Cerebellar cortex (tissue), 1 donor: ENCODE measurements around the gene TOP3B.

ENCODE experiments used
- DNase-seq: peaks from one replicate; pipeline ENCODE4 v3.0.0-alpha.2; 2015; ENCODE audit warnings: low spot score

Gene TOP3B

DNA sequence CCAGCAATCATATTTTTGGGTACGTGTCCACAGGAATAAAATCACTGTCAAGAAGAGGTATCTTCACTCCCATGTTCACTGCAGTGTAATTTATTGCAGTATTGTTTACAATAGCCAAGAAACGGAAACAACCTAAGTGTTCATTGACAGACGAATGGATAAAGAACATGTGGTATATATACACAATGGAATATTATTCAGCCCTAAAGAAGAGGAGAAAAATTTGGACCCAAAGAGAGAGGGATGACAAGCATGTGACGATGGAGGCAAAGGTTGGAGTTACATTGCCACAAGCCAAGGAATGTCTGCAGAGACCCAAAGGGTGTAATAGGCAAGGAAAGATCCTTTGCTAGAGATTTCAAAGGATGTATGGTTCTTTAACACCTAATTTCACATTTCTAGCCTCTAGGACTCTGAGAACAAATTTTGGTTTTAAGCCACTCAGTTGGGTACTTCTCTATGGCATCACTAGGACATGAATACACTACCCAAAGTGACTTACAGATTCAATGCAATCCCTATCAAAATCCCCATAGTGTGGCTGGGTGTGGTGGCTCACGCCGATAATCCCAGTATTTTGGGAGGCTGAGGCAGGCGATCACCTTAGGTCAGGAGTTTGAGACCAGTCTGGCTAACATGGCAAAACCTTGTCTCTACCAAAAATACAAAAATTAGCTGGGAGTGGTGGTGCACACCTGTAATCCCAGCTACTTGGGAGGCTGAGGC lies 31.1 kb upstream of the TOP3B start:
- DNase-seq: no peak

DNA sequence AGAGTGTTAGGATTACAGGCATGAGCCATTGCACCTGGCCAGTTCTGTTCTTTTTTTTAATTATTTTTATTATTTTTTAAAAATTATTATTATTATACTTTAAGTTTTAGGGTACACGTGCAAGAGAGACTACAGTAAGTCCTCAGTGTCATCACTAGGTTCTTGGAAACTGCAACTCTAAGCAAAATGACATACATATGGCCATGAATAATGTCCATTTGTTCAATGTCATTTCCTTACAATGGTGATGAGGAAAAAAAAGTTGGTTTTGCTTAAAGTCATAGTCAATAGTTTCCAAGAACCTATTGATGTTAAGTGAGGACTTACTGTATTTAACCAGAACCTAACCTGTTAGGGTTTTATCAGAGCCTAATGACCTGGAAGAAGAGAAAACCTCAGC lies 29.4 kb upstream of the TOP3B start:
- no peak for DNase-seq

DNA sequence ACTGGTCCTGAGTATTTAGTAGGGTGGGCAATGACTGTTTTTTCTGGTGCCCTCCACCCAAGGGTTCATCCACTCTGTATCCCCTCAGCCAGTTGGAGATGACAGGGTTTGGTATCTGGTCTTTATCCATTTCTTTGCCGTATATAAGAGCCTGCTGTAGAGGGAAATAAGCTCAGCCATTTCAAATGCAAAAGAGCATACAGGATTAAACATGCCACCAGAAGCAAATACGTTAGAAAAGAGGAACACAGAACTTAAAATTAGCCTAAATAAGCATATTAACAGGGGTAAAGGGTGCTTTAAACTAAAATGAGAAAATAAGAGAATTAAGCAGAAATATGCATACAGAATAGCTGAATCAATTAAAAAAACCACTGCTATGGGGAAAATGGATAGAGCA lies 27.8 kb upstream of the TOP3B start:
- DNase-seq: no peak

DNA sequence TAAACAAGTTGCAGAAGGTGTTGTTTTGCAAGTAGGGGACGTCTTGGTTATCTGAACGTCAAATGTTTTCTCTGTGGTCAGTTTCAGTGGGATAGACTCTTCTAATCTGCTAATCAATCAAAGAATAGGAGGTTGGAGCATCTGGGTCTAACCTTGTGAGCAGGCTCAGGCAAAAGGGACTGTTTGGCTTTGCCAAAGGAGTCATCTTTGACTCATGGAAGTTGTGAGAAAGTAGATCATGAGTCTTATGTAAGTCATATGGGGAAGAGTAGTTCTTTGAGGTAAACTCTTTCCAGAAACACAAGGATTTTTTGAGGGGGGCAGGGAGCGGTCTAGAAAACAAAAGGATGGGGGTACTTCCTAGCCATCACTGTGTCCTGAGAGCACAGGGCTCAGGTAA lies 27.1 kb upstream of the TOP3B start:
- no peak for DNase-seq

DNA sequence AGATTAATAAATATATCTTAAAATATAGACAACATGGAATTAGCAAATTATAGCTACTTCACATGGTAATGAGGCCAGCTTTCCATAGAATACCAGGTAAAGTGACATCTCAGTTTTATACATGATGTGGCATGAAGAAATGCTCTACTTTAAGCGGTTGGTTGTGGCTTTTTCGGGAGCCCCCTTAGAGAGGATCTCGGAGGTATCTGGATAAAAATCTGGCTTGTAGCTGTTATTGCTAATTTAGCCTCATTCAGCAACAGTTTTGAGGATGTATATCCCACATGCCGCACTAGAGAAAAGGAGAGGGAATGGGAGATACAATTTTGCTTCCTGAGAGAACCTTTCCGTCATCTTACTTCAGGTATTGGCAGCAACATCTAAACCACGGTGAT lies 24.0 kb upstream of the TOP3B start:
- no peak for DNase-seq

DNA sequence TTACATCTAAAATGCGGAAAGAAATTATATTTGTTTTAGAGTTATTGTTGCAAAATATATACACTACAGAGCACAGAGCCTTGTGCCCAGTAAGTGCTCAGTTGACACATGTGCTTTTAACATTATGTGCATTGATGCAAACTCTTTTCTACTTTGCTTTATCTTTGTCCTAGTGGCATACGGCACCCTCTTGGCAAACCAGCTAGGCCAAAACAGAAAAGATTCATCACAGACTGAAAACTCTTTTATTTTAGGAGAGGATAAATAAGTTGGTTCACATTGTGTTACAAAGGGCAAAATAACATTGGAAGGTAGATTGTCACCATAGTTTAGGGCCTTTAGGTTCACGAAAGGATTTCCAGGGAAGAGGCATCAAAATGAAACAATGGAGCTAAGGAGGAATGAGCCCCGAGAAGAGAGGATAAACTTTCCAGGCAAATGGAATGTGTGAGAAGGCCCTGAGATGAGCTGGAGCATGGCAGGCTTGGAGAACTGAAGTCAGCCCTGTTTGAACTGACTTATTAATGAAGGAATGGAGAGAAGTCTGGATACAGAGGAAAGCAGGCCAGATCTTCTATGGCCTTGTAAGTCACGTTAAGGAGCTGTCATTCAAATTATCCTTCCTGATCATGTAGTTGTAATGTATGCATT lies 23.5 kb upstream of the TOP3B start:
- DNase-seq: no peak

DNA sequence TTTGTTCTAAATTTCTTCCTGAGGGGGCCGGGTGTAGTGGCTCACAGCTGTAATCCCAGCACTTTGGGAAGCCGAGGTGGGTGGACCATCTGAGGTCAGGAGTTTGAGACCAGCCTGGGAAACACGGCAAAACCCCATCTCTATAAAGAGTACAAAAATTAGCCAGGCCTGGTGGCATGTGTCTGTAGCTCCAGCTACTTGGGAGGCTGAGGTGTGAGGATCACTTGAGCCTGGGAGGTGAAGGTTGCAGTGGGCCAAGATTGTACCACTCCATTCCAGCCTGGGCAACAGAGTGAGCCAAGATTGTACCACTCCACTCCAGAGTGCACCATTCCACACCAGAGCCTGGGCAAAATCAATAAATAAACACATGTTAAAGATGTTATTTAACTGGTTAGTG lies 20.6 kb upstream of the TOP3B start:
- no peak for DNase-seq

DNA sequence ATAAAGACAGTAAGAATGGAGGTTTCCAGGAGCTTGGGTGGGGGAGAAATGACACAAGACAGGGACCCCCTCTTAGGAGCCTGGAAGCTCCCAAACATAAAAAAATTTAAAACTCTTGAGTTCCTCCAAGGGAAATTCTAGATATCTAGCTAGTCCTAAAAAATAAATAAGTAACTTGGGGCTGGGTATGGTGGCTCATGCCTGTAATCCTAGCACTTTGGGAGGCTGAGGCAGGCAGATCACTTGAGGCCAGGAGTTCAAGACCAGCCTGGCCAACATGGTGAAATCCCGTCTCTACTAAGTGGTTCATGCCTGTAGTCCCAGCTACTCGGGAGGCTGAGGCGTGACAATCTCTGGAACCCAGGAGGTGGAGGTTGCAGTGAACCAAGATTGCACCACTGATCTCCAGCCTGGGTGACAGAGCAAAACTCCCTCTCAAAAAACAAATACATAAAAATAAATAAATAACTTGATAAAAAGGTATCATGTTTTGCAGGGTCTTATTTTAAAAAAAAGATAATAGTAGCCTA lies 20.0 kb upstream of the TOP3B start:
- no peak for DNase-seq

DNA sequence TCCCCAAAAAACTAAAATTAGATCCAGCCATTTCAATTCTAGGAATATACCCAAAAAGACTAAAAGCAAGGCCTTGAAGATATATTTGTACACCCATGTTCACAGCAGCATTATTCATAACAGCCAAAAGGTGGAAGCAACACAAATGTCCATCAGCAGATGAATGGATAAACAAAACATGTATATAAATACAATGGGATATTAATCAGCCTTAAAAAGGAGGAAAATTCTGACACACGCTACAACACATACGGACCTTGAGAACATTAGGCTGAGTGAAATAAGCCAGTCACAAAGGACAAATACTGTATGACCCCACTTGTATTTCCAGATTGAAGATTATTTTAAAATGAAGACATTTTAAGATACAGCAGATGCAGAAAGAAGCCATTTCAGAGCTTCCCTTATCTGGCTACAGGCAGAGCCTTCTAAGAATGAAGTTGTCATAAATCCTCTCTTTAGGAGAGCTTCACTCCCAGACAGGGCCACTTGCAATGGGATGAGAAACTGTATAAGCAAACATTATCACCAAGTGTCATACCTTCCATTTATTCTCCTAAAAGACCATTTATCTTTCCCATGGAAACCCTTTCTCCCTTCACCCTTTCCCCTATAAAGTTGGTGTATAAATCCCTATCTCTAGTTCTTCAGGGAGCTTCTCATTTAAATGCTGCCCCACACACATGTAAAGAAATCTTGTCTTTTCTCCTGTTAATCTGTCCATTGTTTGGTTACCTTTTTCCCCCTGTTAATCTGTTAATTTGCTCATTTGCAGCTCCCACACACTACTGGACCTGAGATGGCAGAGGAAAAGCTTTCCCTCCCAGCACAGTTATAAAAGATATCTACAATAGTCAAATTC lies 19.3 kb upstream of the TOP3B start:
- DNase-seq: no peak

DNA sequence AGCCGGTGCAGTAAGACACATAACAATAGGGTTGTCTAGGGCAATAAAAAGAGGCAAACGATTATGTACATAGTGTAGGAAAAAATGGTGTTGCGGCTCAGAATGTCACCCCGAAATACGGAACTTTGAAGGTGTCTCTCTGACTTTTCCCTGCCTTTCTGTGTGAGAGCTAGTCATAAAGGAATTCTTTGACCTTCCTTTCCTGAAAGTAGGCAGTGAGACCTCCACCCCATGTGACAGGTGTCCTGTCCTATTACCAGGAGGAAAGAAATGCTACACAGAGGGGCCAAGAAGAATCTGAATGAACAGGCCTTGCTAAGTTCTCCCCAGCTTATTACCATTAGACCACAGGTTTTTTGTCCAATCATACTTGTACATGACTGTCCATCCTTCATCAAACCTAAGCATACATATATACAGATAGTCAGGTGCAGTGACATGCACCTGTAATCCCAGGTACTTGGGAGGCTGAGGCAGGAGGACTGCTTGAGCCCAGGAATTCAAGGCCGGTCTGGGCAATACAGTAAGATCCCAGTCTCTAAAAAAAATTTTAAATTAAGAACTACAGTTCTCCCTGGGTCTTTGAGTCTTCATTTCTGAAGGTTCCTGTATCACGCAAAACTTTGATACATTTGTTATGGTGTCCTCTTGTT lies 16.1 kb upstream of the TOP3B start:
- DNase-seq: no peak

DNA sequence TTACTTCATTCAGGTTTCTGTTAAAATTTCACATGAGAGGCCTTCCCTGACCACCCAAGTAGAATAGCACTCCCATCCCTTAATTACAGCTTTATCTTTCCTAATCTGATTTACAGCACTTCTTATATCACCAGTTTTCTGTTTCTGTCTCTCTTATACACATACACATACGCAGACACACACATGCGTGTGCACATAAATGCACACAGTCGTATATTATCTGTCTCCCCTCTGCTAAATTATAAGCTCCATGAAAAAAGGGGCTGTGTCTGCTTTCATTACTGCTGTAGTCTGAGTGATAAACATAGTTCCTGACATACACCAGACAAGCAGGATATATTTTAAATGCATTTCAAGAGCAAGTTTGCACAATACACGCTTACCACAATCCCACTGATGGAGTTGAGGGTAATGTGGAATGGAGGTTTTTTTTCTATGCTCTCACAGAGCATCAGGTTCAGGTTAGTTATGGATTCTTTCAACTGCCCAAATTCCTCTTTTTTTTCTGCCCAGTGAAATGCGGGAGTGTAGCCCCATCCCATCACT lies 13.7 kb upstream of the TOP3B start:
- DNase-seq: no peak

DNA sequence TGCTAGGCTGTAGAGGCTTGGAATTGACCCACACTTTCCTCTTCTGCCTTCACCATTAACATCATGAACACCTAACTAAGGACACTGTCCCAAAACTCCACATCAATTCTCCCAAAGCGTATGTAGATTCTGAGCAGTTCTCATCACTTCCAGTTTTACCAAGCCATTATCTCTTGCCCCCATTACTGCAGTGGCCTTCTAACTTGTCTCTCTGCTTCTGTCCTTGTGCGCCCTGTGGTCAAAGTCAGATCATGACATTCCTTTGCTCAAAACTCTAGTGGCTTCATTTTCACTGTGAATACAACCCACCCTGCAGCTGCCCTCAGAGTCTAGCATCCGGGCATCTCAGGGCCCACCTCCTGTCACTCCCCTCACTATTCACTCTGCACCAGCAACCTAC lies 13.1 kb upstream of the TOP3B start:
- DNase-seq: no peak

DNA sequence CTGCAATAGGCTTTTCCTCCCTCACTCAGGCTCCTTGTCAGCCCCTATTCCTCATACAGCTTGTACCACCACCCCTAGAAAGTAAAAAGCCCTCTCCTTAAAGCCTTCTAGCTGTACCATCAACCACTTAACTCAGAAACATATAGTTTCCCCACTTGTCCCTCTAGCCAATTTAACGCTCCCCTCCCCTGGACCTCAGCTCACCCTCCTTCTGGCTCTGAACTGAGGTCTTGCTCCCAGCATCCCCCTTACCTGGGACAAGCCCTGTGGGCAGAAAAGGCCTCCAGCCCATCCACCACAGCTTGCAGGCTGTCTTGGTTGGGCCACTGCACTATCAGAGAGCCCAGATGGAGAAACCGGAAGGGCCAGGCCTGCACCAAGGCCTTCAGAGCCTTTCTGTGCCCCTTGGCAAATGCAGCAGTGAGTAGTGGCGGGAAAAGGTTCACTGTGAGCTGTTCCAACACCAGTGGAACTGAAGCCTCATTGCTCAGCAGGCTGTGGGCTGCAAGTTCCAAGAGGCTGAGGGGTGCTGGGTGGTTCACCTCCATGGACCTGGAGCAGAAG lies 12.4 kb upstream of the TOP3B start:
- no peak for DNase-seq

DNA sequence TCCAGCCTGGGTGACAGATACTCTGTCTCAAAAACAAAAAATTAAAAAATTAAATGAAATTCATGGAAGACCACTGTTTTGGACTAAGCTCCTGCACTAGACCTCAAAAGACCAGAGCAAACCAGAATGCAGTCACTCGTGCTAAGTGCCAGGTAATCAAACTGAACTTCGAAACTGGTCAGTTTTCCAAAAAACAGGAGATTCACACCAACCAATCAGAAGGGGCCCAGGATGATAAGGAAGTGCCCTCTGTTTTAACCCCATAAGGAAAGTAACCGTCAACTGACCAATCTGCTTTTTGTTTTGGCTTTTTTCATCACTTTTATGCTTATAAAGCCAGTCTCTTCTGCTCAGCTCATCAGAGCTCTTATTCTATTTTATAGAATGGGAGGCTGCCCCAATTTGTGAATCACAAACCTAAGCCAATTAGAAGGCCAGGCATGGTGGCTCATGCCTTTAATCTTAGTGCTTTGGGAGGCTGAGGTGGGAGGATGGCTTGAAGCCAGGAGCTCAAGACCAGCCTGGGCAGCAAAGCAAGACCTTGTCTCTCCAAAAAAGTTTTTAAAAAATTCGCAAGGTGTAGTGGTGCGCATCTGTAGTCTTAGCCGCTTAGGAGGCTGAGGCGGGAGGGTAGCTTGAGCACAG lies 10.1 kb upstream of the TOP3B start:
- DNase-seq: no peak

DNA sequence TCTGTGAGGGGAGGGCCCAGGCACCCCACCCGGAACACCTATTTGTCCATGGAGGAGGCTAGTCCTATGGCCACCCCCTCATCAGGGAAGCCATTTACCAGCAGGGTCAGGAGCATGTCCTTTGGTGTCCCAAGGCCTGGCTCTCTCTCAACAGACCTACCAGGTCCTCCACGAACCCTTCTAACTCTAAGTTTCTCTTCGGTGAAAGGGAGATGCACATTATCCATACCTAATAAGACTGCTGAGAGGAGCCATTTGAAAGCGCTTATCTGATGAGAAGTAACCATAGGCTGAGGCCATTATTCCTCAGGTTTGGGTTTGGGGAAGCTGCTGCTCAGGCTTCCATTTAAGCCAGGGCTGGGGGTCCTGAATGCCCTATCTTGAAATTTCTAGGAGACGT lies 9.2 kb upstream of the TOP3B start:
- no peak for DNase-seq

DNA sequence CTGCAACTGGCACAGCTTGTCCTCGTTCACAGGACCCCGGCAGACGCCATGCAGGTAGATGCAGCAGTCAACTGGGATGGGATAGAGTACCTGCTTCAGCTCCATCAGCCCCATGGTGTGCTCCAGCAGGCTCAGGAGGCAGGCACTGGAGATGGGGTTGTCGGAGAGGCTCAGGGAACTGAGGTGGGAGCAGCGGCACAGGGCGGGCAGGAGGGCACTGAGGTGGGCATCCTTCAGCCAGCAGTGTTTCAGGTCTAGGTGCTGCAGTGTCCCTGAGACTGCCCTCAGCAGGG lies 8.7 kb upstream of the TOP3B start:
- no peak for DNase-seq

DNA sequence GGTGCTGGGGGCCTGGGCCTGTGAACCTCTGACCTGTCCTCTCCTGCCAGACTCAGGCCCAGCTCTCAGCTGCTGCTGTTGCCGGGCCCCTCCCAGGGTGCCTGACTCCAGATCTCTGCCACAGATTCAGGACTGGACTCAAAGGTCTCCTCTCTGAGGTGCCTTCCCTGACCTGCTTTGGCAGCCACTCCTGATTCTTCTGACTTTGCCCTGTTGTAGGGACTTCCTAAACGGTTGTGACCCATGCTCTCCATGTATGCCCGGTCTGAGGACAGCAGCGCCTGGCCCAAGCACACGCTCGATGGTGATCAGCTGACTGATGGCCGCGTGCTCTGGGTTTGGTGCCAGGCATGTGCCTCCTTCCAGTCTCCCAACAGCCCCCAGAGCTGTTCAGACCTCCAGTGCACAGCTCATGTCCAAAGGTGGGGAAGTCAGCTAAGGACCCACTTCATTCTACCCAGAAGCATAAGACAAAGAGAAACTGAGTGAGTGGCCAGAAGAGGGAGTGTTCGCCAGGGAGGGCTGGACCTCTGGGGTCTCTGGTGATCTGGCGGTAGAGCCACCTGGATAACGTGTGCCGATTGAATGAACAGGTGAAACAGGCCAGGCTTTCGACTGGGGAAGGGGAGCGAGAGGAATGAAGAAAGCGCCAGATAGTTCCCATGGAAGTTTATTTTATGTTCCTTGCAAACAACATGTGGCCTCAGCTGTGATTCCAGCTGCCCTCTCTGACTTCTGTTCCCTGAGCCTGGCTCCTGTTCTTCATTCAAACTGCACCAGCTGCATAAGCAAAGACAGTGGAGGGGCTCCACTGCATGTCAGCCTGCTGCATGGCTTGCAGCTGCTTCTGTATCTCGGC lies 8.1 kb upstream of the TOP3B start:
- no peak for DNase-seq

DNA sequence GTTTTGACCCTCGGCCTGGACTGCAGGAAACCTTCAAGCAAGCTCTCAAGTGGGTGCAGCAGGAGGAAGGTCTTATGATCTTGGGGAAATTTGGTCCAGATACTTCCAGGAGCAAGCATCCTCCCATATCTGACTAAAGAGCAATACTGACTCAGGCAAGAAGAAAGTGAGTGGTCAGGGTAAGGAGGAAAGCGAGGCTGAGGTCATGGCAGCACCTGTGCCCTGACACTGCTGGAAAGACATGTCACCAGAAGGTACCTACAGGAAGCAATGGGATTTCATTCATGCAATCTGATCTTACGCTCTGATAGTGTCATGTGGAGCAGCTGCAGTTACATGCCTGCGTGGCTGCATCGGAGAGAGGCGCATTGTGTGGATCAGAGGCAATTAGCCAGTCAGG lies 6.5 kb upstream of the TOP3B start:
- DNase-seq: no peak

DNA sequence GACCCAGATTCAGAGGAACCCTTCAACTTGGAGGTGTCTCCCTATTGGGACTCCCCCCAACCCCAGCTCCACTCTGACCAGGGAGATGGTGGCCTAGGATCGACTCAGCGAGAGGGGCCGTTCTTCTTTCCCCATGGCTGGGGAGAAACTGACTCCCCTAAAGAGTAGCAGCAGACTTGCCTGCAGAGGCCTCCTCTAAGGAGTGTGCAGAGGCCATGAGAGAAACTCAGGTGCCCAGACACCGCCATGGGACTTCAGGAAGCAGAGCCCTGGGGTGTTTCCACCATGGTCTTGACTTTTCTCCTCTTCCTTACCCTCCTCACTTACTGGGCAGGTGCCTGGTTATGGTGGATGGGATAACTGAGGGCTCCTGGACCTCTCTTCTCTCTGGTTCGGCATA lies 2.6 kb upstream of the TOP3B start:
- no peak for DNase-seq

DNA sequence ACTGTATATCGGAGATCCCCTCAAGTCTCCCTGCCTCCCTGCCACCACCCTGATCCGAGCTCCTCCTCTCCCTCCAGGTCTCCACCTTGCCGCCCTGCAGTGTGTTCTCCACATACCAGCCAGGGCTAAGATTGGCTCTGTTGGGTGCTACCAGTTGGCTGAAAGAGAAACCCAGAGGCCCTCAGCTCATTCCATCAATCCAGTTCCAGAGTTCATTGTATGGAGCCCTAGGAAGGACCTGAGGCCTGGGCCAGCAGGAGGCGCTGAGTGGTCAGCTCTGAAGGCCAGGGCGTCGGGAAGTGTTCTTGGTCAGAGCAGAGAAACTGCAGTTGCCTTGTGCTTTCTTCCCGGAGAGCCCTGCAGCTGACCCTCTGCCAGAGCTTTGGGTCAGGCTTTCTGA lies 2.2 kb upstream of the TOP3B start:
- peak; percentile 35 for DNase-seq

DNA sequence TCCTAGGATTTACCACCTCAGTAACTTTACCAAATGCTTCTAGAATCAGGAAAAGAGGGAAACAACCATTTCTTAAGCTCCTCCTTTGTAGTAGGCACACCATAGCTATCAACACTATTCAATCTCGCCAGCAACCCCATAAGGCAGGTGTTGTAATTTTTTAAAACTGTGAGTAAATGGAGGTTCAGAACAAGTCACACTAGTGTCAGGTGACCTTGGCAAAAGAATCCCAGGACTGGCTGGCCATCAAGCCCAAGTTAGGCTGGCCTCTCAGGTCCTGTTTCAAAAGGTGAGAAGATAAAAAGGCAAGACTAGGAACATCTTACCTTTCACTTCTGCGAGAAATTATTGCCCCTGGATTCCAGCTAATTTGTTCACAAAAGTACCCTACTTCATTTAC lies 713 bp downstream of the TOP3B start:
- no peak for DNase-seq
